Thyroid gland (tissue), 4 donors: Measurements from ENCODE around the gene FBXO31.

Source experiments
- POLR2A ChIP-seq, 2 donors: fragments of 450-650 bp; IDR thresholded peaks; one replicate each; pipeline ENCODE4 v1.6.1; 2017; ENCODE audit warnings: antibody characterized with exemption in 2 of 2, mild to moderate bottlenecking in 2 of 2, moderate library complexity in 1 of 2
- TF ChIP-seq, protein P1 (sequence below), 6 experiments: fragments of 200-600 bp in 3 of 6; fragments of 450-650 bp in 3 of 6; sonication (generic) in 3 of 6; IDR thresholded peaks; one replicate each; pipeline ENCODE4 v1.5.1; 2016 to 2019; ENCODE audit warnings: antibody characterized with exemption in 6 of 6, mild to moderate bottlenecking in 2 of 6, inconsistent platforms in 1 of 6, moderate library complexity in 1 of 6

GRCh38 chr16:87412371-87412995 lies 28.9 kb upstream of the FBXO31 start:
- TF ChIP-seq, protein P1, sequence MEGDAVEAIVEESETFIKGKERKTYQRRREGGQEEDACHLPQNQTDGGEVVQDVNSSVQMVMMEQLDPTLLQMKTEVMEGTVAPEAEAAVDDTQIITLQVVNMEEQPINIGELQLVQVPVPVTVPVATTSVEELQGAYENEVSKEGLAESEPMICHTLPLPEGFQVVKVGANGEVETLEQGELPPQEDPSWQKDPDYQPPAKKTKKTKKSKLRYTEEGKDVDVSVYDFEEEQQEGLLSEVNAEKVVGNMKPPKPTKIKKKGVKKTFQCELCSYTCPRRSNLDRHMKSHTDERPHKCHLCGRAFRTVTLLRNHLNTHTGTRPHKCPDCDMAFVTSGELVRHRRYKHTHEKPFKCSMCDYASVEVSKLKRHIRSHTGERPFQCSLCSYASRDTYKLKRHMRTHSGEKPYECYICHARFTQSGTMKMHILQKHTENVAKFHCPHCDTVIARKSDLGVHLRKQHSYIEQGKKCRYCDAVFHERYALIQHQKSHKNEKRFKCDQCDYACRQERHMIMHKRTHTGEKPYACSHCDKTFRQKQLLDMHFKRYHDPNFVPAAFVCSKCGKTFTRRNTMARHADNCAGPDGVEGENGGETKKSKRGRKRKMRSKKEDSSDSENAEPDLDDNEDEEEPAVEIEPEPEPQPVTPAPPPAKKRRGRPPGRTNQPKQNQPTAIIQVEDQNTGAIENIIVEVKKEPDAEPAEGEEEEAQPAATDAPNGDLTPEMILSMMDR (IDR thresholded peaks at IDR 0.05) = no peak
- TF ChIP-seq POLR2A (IDR thresholded peaks at IDR 0.05) = no peak
